GM19193 (cell line): ENCODE results near the gene FOXK2.

Source experiments
- POLR2A ChIP-seq: IDR thresholded peaks from 4 replicates; pipeline ENCODE4 v1.6.1; 2011; ENCODE audit not compliant: insufficient read depth, insufficient read length; ENCODE audit errors: extremely low read depth

FOXK2 gene

DNA sequence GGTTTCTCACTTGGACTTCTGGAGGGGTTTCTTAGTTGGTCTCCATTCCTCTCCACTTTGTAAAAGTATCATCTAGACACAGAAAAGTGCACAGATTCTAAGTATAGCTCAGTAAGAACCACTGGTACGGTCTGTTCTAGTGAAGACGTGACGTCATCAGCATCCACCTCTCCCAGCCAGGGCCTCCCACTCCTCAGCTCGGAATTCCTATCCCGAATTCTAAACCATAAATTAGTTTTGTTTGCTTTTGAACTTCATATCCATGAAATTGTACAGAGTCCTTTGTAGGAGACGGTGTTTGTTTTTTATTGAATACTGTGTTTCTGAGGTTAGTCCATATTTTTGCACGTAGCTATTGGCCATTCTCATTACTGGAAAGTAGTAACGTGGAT lies 25.5 kb downstream of the FOXK2 start:
- TF ChIP-seq POLR2A = no peak

DNA sequence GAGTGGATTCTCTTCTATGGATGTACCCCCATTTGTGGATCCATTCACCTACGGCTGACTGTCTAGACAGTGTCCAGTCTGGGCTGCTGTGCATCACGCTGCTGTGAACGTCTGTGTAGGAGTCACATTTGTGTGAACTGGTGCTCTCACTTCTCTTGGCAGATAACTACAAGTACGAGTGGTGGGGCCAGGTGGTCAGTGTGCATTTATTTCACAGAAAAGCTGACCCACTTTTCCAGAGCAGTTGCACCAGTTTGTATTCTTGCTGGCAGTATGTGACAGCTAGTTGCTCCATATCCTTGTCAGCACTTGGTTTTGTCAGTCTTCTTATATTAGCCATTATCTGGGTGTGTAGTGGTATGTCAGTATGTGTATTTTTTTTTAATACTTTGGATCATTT lies 28.4 kb downstream of the FOXK2 start:
- TF ChIP-seq POLR2A = no peak

DNA sequence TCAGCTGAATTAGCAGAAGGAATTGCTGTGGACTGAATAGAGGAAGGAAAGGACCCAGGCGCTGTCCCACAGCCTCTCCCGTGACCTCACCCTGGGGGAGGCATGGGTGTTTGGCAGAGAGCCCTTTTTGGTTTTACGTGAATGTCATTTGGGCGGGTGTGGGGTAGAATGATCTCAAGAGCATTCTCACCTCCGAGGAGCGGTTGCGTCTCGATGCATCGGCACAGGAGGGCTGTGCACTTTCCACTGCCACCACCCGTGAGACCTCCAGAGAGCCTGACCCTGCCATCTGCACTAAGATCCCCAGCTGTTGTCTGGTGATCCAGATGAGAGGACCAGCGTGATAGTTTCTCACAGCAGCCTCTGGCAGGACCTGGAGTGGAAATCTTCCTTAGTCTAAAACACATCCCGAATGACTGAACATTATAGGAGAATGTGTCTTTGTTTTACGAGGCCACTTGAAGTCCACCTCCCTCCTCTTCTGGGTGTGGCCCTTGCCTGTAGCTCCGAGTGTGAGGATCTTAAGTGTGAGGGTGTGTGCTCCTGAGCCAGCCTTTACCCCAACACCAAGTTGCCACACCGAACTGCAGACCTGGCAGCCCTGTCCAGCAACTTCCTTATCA lies 29.3 kb downstream of the FOXK2 start:
- TF ChIP-seq POLR2A = no peak

DNA sequence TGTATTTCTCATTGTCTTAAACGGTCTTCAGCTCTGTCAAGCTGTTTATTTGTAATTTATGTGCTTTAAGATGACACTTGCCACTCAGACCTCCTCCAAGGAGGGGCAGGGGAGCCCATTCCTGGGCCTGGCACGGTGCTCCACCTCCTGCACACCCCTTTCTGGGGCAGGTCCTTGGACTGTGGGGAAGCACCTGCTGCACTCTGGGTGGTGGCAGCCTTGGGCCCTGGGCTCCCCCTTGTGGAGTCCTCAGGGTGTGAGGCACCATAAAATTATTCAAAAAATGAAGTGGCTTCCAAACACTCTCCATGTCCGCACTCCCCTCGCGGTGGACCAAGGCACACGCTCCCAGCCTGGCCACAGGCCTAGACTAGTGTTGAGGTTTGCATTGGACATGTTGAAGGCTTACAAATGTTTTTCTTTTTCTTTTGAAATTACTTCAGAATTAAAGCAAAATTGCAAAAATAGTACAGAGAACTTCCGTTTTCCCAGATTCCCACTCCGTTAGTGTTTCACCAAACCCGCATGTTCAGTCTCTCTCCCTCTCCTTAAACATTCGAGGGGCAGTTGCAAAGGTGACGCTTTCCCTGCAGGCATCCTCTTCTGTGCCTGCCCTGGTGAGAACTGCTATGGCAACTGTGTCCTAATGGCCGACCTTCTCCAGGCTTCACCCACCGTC lies 32.4 kb downstream of the FOXK2 start:
- no peak for TF ChIP-seq POLR2A

DNA sequence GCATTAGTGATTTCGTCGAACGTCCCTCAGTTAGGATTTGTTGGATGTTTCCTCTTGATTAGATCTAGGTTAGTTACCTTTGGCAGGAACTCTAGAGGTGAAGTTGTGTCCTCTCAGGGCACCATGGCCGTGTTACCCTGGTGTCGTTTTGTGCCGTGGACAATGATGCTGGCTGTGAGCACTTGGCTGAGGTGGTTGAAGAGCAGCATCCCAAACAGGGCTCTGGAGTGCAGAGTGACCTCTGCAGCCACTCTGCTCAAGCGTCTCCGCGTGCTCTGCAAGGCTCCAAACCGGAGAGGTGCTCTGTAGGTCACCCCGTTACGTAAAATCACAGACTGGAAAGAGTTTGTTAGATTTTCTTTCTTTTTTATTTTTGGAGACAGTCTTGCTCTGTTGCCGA lies 33.0 kb downstream of the FOXK2 start:
- no peak for TF ChIP-seq POLR2A

DNA sequence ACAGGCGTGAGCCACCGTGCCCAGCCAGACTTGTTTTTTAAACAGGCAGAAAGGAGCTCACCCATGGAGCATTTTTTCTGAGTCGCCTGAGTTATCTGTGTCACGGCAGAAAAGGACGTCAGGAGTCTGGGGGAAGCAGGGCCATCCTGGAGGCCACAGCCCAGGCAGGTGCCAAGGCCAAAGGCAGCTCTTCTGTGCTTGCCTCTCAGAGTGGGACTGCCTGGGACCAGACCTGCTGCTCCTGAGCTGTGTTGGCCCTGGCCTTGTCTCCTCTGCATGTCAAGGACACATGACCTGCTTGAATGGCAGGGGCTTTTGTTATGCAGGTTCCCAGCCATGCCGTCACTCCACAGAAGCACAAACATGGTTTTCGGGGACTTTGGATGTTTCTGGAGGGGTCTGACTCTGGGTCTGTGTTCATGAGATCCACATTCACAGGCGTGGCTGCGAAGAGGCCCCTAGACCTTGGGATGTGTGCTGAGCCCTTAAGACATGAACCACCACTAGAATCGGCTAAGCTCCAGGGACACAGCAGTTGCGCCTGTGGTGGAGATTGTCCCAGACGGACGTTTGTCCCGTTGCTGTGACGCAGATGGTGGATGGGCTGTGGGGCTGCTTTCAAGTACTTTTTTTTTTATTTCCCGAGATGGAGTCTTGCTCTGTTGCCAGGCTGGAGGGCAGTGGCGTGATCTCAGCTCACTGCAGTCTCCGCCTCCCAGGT lies 33.8 kb downstream of the FOXK2 start:
- no peak for TF ChIP-seq POLR2A

DNA sequence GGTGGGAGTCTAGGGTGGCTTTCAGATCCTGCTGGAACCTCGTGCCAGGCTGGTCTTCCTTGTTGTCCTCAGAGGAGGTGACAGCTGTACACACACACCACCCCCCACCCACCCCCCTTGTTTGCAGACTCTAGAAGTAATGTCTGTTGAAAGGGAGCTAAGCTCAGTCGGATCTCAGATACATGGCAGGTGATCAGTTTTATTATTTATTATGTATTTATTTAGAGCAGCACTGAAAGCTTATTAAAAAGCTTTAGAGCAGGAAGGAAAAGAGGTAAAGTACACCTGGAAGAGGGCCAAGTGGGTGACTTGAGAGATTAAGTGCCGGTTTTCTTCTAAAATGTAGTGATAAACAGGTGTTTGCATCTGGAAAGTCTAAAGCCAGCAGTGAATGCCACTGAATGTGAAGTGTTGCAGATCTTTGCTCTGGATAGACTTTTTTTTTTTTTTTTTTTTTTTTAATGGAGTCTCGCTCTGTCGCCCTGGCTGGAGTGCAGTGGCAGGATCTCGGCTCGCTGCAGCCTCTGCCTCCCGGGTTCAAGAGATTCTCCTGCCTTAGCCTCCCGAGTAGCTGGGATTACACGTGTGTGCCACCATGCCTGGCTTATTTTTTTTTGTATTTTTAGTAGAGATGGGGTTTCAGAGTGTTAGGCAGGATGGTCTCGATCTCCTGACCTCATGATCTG lies 40.2 kb downstream of the FOXK2 start:
- TF ChIP-seq POLR2A = no peak

DNA sequence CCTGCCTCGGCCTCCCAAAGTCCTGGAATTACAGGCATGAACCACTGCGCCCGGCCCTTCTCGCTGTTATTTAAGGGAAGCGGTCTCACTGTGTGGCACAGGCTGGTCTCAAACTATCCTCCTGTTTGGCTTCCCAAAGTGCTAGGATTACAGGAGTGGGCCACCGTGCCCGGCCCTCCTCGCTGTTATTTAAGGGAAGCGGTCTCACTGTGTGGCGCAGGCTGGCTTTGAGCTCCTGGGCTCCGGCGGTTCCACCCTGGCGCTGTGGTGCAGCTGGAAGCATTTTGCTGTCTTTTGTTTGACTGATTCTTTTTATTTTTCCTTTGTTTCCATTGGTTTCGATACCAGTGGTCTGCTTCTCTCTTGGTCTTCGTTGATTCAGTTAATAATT lies 40.7 kb downstream of the FOXK2 start:
- no peak for TF ChIP-seq POLR2A

DNA sequence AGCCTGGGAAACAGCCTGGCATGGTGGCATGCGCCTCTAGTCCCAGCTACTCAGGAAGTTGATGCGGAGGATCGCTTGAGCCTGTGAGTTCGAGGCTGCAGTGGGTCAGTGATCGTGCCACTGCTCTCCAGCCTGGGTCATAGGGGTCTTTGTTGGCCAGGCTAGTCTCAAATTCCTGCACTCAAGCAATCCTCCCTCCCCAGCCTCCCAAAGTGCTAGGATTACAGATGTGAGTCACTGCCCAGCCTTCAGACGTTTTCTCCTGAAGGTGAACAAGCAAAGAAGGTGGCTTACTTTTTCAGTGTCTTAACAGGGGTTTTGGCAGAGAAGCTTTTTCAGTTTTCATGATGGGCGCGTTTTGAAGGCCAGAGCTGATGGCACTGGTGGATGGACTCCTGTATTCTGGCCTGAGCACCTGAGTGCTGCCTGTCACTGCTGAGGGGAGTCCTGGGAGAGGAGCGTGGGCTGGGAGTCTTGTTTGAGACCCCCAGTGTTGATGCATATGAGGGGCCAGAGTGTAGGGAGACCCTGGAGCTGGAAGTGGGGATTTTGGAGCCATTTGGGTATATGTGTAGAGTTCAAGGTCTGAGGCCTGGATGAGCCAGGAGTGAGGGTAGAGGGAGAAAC lies 41.4 kb downstream of the FOXK2 start:
- no peak for TF ChIP-seq POLR2A

DNA sequence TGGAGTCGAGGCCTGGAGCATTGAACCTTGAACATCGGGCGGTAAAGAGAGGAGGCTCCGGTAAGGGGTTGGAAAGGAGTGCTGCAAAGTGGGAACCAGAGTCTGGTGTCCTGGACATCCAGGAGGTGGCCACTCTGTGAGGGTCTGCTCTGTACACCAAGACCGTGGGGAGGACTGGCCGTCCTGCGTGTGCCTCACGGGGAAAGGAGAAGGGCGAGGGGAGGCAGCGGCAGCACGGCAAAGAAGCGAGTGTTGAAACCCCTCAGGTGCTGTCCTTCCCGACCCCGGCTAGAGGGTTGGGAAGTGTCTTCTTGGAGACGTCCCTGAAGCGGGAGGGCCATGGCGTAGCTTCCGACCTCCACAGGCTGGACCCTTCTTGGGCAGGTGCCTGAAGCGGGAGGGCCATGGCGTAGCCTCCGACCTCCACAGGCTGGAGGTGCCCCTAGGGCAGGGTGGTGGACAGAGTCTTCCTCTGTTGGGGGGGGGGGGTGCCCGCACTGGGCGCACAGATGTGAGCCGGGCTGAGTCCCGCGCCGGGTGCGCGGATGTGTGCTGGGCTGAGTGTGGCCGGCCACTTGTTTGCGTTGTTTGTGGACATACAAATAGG lies 42.0 kb downstream of the FOXK2 start:
- no peak for TF ChIP-seq POLR2A

DNA sequence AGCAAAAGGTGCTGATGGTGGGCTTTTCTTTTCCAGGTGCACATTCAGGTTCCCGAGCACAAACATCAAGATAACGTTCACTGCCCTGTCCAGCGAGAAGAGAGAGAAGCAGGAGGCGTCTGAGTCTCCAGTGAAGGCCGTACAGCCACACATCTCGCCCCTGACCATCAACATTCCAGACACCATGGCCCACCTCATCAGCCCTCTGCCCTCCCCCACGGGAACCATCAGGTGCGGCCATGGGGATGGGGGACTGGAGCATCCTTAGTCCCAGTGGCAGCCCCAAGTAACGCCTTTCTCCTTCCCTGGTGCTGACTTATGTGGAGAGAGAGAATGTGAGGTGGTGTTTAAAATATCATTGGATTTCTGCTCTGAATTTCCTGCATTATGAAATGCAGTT lies 43.8 kb downstream of the FOXK2 start:
- TF ChIP-seq POLR2A = no peak

DNA sequence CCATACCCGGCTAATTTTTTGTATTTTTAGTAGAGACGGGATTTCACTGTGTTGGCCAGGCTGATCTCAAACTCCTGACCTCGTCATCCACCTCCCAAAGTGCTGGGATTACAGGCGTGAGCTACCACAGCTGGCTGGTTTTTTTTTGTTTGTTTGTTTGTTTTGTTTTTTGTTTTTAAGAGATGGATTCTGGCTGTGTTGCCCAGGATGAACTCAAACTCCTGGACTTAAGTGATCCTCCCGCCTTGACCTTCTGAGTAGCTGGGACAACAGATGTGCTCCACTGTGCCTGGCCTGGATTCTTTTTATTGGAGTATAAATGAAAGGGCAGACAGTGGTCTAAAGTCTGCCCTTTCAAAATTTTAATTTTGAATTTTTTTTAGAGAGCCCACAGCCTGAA lies 44.7 kb downstream of the FOXK2 start:
- TF ChIP-seq POLR2A = no peak

DNA sequence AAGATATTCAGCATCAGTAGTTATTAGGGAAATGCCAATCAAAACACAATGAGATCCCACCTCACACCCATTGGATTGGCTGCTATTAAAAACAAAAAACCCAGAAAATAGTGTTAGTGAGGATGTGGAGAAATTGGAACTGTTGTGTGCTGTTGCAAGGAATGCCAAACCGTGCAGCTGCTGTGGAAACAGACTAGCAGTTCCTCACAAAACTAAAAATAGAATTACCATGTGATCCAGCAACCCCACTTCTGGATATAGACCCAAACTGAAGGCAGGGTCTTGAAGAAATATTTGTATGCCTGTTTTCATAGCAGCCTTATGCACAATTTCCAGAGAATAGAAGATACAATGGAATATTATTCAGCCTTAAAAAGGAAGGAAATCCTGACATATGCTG lies 46.0 kb downstream of the FOXK2 start:
- no peak for TF ChIP-seq POLR2A

DNA sequence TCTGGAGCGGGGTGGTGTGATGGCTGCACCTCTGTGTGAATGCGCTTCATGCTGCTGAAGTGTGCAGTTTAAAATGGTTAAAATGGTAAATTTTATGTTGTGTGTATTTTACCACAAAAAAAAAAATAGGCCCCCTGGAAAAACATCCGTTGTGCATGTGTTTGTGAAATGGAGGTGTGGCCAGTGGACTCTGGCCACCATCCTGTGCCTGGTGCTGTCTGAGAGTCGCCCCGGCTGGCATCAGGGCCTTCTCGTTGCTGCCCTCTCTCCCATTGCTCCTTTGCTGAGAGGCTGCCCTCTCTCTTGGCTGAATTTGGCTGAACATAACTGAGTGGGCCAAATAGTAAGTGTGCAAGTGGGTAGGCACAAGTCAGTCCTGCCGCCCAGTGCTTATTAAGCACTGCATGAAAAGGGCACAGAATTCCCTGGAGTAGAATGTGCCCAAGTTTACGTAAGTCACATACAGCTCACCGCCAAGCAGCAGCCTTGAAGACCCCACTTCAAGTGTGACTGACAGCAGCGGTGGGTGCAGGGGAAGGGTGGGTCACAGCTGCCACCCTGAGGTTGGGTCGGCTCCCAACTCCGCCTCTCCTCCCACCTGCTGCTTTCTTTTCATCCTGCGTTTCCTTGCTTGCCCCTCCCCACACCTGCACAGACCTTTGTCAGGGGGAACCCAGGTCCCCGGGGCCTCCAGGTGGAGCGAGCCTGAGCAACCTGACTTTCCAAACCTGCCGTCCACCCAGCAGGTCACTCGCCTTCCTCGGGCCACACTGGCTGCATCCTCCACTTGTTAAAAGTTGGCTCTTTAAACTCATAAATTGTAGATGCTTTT lies 46.8 kb downstream of the FOXK2 start:
- no peak for TF ChIP-seq POLR2A
